Esophagus squamous epithelium (tissue), 4 donors: ENCODE results near the gene ARL5A.

Source experiments
- POLR2A ChIP-seq, 4 donors: fragments of 450-650 bp; IDR thresholded peaks; one replicate each; pipeline ENCODE4 v1.6.1; 2017; ENCODE audit warnings: antibody characterized with exemption in 4 of 4, mild to moderate bottlenecking in 4 of 4, moderate library complexity in 3 of 4
- TF ChIP-seq, protein P1 (sequence below), 6 experiments: fragments of 450-650 bp in 4 of 6; fragments of 200-600 bp in 2 of 6; sonication (generic) in 2 of 6; IDR thresholded peaks; one replicate each; pipeline ENCODE4 v1.5.1; 2016 to 2019; ENCODE audit warnings: antibody characterized with exemption in 6 of 6, mild to moderate bottlenecking in 4 of 6, moderate library complexity in 4 of 6

DNA sequence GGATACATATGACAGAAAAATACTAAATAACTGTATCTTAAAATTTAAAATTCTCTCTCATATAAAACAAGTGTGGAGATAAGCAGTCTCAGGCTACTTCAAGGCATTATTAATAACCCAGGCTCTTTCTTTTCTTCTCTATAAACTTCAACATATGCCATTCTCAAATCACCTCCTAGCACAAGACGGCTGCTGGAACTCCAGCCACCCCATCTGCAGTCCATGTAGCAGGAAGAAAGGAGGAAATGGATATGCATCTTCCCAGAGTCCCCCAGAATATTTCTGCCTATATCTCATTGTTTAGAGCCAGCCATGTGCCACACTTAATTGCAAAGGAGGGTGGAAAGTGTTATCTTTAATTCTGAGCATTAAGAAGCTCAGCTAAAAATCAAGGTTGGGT lies 58.6 kb downstream of the ARL5A start:
- TF ChIP-seq, protein P1, sequence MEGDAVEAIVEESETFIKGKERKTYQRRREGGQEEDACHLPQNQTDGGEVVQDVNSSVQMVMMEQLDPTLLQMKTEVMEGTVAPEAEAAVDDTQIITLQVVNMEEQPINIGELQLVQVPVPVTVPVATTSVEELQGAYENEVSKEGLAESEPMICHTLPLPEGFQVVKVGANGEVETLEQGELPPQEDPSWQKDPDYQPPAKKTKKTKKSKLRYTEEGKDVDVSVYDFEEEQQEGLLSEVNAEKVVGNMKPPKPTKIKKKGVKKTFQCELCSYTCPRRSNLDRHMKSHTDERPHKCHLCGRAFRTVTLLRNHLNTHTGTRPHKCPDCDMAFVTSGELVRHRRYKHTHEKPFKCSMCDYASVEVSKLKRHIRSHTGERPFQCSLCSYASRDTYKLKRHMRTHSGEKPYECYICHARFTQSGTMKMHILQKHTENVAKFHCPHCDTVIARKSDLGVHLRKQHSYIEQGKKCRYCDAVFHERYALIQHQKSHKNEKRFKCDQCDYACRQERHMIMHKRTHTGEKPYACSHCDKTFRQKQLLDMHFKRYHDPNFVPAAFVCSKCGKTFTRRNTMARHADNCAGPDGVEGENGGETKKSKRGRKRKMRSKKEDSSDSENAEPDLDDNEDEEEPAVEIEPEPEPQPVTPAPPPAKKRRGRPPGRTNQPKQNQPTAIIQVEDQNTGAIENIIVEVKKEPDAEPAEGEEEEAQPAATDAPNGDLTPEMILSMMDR (IDR thresholded peaks at IDR 0.05), result no peak
- TF ChIP-seq POLR2A (IDR thresholded peaks at IDR 0.05), result no peak
